ENCODE measurements around the gene CLDN6.

- TF ChIP-seq CTCF (IDR thresholded peaks at IDR 0.05) = no peak
- no peak for TF ChIP-seq EP300 (IDR thresholded peaks at IDR 0.05)
Measured at GRCh38 chr16:3054965-3055733, 37.2 kb upstream of the CLDN6 start.

Measured in ovary (tissue), 3 donors.